GM12878 (cell line): ENCODE data around the gene CEP63.

Experiments
- CTCF ChIP-seq, 3 experiments: IDR thresholded peaks in 2 of 3; conservative IDR thresholded peaks in 1 of 3; 2 replicates each; pipeline ENCODE4 v1.5.1; 2011; ENCODE audit warnings: low read depth in 3 of 3, low read length in 3 of 3, mild to moderate bottlenecking in 3 of 3, control low read depth in 2 of 3, moderate library complexity in 2 of 3, inconsistent platforms in 1 of 3, mixed read lengths in 1 of 3; ENCODE audit not compliant: control insufficient read depth in 2 of 3, insufficient read depth in 1 of 3; ENCODE audit errors: extremely low read depth in 1 of 3
- EZH2 ChIP-seq: IDR thresholded peaks from 2 replicates; pipeline ENCODE4 v1.6.1; 2012; ENCODE audit warnings: low read depth, mild to moderate bottlenecking, control low read depth, inconsistent platforms, low read length, borderline replicate concordance; ENCODE audit not compliant: control insufficient read depth
- POLR2A ChIP-seq: IDR thresholded peaks from 2 replicates; pipeline ENCODE4 v1.6.1; 2011; ENCODE audit warnings: low read depth, mild to moderate bottlenecking, low read length
- POLR2AphosphoS5 ChIP-seq: IDR thresholded peaks from 2 replicates; pipeline ENCODE4 v1.6.1; 2011; ENCODE audit warnings: mild to moderate bottlenecking, low read length, inconsistent platforms

GRCh38 chr3:134576831-134577230 lies 91.0 kb downstream of the CEP63 start:
- TF ChIP-seq POLR2A (no peak), CTCF (IDR thresholded peaks at IDR 0.05 in 2 of 3, conservative IDR thresholded peaks at IDR 0.05 in 1 of 3; ENCODE audit: control insufficient read depth in 2 of 3, extremely low read depth in 1 of 3, insufficient read depth in 1 of 3, low read depth in 3 of 3, low read length in 3 of 3) (no peak), POLR2AphosphoS5 (no peak), EZH2 (no peak)
